LHCN-M2 (cell line): ENCODE measurements around the gene TMEM165. TPM values are rescaled to one million over a fixed set of nuclear protein-coding genes. Genes with fewer than 3 reads are reported as not detected.
A peak's percentile ranks its signal among the peaks of the same experiment; 100 is the strongest.

Experiments
- DNase-seq: peaks from one replicate; pipeline ENCODE4 v3.0.0-alpha.2; 2012; ENCODE audit warnings: low read depth
- total RNA-seq: library from RNA; depleted of rRNA; stranded (reverse); fragments of >200 nt; gene quantifications from 2 replicates; pipeline ENCODE4 v1.2.3, GENCODE V29; 2014; rRNA removed

Gene TMEM165
- total RNA-seq, 1 experiment from 2014 or later: 176 TPM

DNA sequence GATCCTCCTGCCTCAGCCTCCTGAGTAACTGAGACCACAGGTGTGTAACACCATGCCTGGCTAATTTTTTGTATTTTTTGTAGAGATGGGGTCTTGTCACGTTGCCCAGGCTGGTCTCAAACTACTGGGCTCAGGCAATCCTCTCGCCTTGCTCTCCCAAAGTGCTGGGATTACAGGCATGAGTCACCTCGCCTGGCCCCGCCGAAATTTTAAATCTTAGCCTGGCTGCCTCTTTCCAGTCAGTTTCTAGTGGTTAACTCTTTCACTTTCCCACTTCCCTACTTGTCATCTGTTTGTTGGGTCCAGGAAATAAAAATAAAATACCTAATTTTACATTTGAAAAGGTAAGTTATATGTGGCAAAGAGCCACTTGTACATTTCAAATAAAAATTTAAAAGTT, 62.4 kb downstream of the TMEM165 start:
- DNase-seq: peak; percentile 76

DNA sequence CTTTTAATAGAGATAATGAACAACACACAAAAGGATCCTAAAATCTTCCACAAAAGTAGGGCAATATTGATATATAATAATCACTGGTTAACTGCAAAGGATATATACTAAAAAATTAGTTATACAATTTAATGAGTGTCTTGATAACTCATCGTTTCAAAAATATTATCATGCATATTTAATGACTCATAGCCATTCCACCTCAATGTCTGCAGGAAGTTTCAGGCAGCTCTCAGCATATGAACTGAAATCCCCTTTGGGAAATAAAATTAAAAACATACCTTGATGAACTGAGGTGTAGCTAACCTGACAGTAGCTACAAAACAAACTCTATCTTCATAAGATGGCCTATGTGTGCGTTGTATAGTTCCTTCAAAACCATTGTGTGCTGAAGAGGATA, 62.9 kb downstream of the TMEM165 start:
- DNase-seq: no peak

DNA sequence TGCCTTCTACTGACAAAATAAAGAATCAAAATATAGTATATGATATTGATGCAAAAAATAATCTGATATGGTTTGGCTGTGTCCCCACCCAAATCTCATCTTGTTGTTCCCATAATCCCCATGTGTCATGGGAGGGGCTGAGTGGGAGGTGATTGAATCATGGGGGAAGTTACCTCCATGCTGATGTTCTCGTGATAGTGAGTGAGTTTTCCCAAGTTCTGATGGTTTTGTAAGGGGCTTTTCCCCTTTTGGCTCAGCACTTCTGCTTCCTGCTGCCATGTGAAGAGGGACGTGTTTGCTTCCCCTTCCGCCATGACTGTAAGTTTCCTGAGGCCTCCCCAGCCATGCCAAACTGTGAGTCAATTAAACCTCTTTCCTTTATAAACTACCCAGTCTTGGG, 70.2 kb downstream of the TMEM165 start:
- DNase-seq: no peak

- peak; percentile 73 for DNase-seq
These were observed 73.0 kb downstream of the TMEM165 start for GRCh38 chr4:55468724-55469123.

- DNase-seq: no peak
These were observed 74.2 kb downstream of the TMEM165 start for GRCh38 chr4:55469979-55470378.

Other genes with a start within 250 kb of the TMEM165 start
- 24.4 and 26.4 TPM in 2 replicates for gene SRD5A3, start 49.7 kb upstream of the TMEM165 start, total RNA-seq
- 36.7 and 40.0 TPM in 2 replicates for gene CLOCK, start 151.0 kb downstream of the TMEM165 start, total RNA-seq
- not detected in 2 replicates for gene PDCL2, start 196.3 kb downstream of the TMEM165 start, total RNA-seq
- 0.34 TPM in 1 of 2 replicates, not detected in the other for gene NMU, start 240.3 kb downstream of the TMEM165 start, total RNA-seq